Calu3 (cell line): Measurements from ENCODE around the gene DNAH7. TPM values are rescaled to one million over a fixed set of nuclear protein-coding genes. Genes with fewer than 3 reads are reported as not detected.

Source experiments
- BruUV-seq: library from RNA; stranded (reverse); fragments of 400-500 nt; replicated peaks from 2 replicates; lab custom pipeline; 2021; lab: Mats Ljungman, UMichigan
- CTCF ChIA-PET: fragments of 300-600 bp; sonication (Branson Sonifier 250); formaldehyde crosslinking; loops from one replicate; lab custom pipeline; 2022; ENCODE audit warnings: antibody characterized with exemption; lab: Charles Lee
- DNase-seq: peaks from one replicate; pipeline ENCODE4 v3.0.0; 2022
- H3K27ac Mint-ChIP-seq: one replicate; pipeline ENCODE4 v1.8.0; 2022; ENCODE audit warnings: mixed read lengths; ENCODE audit not compliant: unreplicated experiment
- H3K27me3 Mint-ChIP-seq: one replicate; pipeline ENCODE4 v1.8.0; 2022; ENCODE audit warnings: mixed read lengths; ENCODE audit not compliant: unreplicated experiment
- H3K36me3 Mint-ChIP-seq: one replicate; pipeline ENCODE4 v1.8.0; 2022; ENCODE audit warnings: mild to moderate bottlenecking, moderate library complexity, mixed read lengths; ENCODE audit not compliant: insufficient read depth, unreplicated experiment
- H3K4me1 Mint-ChIP-seq: one replicate; pipeline ENCODE4 v1.8.0; 2022; ENCODE audit warnings: mild to moderate bottlenecking, low read depth, mixed read lengths; ENCODE audit not compliant: unreplicated experiment
- H3K4me3 Mint-ChIP-seq: one replicate; pipeline ENCODE4 v1.8.0; 2022; ENCODE audit warnings: mild to moderate bottlenecking, low read depth, moderate library complexity, mixed read lengths; ENCODE audit not compliant: unreplicated experiment
- H3K9me3 Mint-ChIP-seq: one replicate; pipeline ENCODE4 v1.8.0; 2022; ENCODE audit warnings: low read depth, mixed read lengths; ENCODE audit not compliant: unreplicated experiment
- intact Hi-C: fragments of 100-400 bp; cut with micrococcal nuclease; formaldehyde crosslinking; loops from one replicate; pipeline ENCODE4 v1.10.0; 2022; ENCODE audit not compliant: unreplicated experiment
- total RNA-seq: library from RNA; stranded (reverse); gene quantifications from 2 replicates; pipeline ENCODE4 v1.2.3, GENCODE V29; 2022
- TF ChIP-seq, protein P1 (sequence below): fragments of 200-600 bp; IDR thresholded peaks from one replicate; pipeline ENCODE4 v1.8.0; 2022; ENCODE audit warnings: antibody characterized with exemption; ENCODE audit not compliant: unreplicated experiment

The DNAH7 gene
- total RNA-seq, 1 experiment from 2014 or later, result 2.5 TPM

DNA sequence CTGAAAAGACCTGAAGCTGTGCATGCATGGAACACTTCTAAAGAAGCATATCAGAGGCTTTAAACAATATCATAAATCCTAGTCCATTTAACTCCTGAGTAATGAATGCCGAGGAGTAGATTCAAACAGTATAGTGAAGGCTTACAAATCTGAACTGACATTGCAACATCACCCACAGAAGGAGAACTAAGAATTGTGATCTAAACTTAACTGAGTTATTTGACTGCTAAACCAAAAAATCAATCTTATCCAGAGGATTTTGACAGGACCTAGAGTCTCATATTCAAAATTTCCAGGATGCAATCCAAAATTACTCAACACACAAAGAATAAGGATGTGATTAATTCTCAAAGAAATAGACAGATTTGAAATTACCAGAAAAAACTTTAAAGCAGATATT, 230.6 kb downstream of the DNAH7 start:
- Mint-ChIP-seq H3K4me3 (no peak overlapping the region), H3K4me1 (no peaks in the 10 kb centered on the region), H3K9me3 (no peaks in the 10 kb centered on the region), H3K36me3 (no peaks in the 10 kb centered on the region), H3K27ac (no peak overlapping the region), H3K27me3 (no peaks in the 10 kb centered on the region)
- CTCF ChIA-PET, result no interaction called here
- no peak for DNase-seq
- intact Hi-C loops, result no loop called here
- BruUV-seq, result no TSS peak
- TF ChIP-seq, protein P1, sequence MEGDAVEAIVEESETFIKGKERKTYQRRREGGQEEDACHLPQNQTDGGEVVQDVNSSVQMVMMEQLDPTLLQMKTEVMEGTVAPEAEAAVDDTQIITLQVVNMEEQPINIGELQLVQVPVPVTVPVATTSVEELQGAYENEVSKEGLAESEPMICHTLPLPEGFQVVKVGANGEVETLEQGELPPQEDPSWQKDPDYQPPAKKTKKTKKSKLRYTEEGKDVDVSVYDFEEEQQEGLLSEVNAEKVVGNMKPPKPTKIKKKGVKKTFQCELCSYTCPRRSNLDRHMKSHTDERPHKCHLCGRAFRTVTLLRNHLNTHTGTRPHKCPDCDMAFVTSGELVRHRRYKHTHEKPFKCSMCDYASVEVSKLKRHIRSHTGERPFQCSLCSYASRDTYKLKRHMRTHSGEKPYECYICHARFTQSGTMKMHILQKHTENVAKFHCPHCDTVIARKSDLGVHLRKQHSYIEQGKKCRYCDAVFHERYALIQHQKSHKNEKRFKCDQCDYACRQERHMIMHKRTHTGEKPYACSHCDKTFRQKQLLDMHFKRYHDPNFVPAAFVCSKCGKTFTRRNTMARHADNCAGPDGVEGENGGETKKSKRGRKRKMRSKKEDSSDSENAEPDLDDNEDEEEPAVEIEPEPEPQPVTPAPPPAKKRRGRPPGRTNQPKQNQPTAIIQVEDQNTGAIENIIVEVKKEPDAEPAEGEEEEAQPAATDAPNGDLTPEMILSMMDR, result no peak

DNA sequence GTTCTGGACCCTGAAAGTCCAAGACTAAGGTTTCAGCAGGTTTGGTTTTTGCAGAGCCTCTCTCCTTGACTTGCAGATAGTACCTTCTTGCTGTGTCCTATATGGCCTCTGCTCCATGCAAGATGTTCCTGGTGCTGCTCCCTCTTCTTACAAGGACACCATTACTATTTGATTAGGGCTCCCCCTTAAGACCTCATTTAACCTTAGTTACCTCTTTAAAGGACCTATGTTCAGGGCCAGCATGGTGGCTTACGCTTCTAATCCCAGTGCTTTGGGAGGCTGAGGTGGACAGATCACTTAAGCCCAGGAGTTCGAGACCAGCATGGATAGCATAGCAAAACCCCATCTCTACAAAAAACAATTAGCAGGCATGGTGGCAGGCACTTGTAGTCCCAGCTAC, 232.6 kb downstream of the DNAH7 start:
- Mint-ChIP-seq H3K9me3 (no peaks in the 10 kb centered on the region), H3K4me1 (no peaks in the 10 kb centered on the region), H3K27me3 (no peaks in the 10 kb centered on the region), H3K4me3 (no peak overlapping the region), H3K36me3 (no peaks in the 10 kb centered on the region), H3K27ac (no peak overlapping the region)
- BruUV-seq, result no TSS peak
- no peak for DNase-seq
- TF ChIP-seq, protein P1, result no peak
- CTCF ChIA-PET, result no interaction called here
- intact Hi-C loops, result no loop called here

DNA sequence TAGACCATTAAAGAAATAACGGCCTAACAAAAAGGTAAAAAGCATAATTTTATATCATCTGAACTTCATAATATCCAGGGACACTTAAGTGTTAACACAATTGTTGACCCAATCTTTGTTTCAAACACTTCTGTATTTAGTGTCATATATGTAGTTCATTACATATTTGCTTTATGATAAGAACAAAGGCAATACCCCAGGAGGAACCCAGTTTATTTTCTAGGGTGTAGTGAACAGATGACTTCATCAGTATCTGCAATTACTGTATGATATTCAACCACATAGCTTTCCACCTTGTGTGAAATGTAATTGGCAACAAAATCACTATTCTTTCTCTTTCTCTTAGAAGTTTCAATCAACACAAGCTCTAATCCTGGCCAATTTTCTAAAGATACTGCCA, 233.8 kb downstream of the DNAH7 start:
- Mint-ChIP-seq H3K36me3 (no peaks in the 10 kb centered on the region), H3K4me3 (no peak overlapping the region), H3K4me1 (no peaks in the 10 kb centered on the region), H3K27me3 (no peaks in the 10 kb centered on the region), H3K9me3 (no peaks in the 10 kb centered on the region), H3K27ac (no peak overlapping the region)
- no TSS peak for BruUV-seq
- intact Hi-C loops, result no loop called here
- CTCF ChIA-PET, result no interaction called here
- TF ChIP-seq, protein P1, result no peak
- DNase-seq, result no peak

DNA sequence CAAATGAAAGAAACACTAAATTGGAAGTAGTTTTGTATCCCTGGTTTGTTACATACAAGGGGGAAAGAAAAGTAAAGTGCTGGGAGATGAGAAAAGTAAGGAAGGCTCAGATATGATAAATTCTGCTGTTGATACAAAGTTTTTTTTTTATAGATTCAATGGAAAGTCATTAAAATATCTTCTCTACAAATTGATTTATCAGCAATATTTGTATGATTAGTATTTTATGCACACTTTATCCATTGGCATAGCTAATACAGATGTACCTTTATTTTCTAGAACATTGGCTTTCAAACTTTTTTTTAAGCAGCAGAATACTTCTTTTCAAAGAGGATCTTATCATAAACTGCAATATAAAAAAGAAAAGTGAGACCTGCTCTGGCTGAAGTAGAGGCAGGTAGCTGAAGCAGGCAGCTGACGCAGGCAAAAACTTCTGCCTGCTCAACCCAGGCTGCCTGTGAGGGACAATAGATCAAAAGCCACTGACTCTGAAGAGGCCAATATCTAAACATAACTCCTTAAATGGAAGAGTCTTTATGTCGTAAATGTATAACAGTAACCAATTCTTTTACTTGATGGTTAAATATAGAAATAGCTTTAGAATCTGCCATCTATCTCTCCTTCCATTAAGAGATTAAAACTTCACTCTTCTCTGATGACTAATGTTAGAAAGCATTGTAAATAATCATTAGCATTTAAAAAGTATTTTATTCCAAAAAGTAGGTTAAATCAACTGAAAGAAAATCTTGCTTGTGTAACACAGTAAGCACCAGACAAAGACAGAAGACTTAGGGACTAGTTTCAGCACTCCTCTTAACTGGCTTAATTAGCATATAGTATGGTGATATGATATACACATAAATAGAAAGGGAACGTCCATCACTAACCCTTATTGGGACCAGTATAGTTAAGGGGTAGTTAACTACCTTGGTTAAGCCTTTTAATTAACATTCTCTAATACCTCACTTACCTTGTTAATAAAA, 237.4 kb downstream of the DNAH7 start:
- CTCF ChIA-PET, result no interaction called here
- BruUV-seq, result no TSS peak
- H3K36me3 Mint-ChIP-seq, result no peaks in the 10 kb centered on the region
- TF ChIP-seq, protein P1, result no peak
- no peak overlapping the region for H3K27ac Mint-ChIP-seq
- H3K9me3 Mint-ChIP-seq, result no peaks in the 10 kb centered on the region
- H3K4me1 Mint-ChIP-seq, result no peaks in the 10 kb centered on the region
- H3K4me3 Mint-ChIP-seq, result no peak overlapping the region
- DNase-seq, result no peak
- no peaks in the 10 kb centered on the region for H3K27me3 Mint-ChIP-seq
- intact Hi-C loops, result no loop called here
